Gastroesophageal sphincter (tissue), 4 donors: ENCODE measurements around the gene ZNF695. TPM values are rescaled to one million over a fixed set of nuclear protein-coding genes. Genes with fewer than 3 reads are reported as not detected.
"Not testable (repeated sequence)": the region's sequence is repeated elsewhere in the genome, so short reads cannot be mapped to it uniquely, and the experiment has no call there.

Experiments used
- ATAC-seq: fragments of 150-250 bp; one replicate; pipeline ENCODE4 v1.9.1; 2016; ENCODE audit warnings: mild to moderate bottlenecking, moderate library complexity
- H3K27ac ChIP-seq, 4 donors: fragments of 200-600 bp; sonication (generic) in 3 of 4; 1 replicate in 3 of 4; 2 replicates in 1 of 4; pipeline ENCODE4 v1.5.1; 2016 to 2019
- H3K27me3 ChIP-seq: fragments of 200-600 bp; sonication (generic); one replicate; pipeline ENCODE4 v1.5.1; 2019
- H3K36me3 ChIP-seq, 2 donors: fragments of 200-600 bp; sonication (generic); one replicate each; pipeline ENCODE4 v1.5.1; 2019; ENCODE audit warnings: control low read depth in 1 of 2
- H3K4me1 ChIP-seq, 3 donors: fragments of 200-600 bp; sonication (generic); 1 replicate in 2 of 3; 2 replicates in 1 of 3; pipeline ENCODE4 v1.5.1; 2016 to 2019; ENCODE audit warnings: control low read depth in 2 of 3
- H3K4me3 ChIP-seq, 2 donors: fragments of 200-600 bp; sonication (generic); one replicate each; pipeline ENCODE4 v1.5.1; 2019; ENCODE audit warnings: mild to moderate bottlenecking in 1 of 2, moderate library complexity in 1 of 2
- H3K9me3 ChIP-seq, 3 donors: fragments of 200-600 bp; sonication (generic); one replicate each; pipeline ENCODE4 v1.5.1; 2017 to 2019; ENCODE audit warnings: control low read depth in 2 of 3
- EP300 ChIP-seq: sonication (generic); formaldehyde crosslinking; IDR thresholded peaks from one replicate; pipeline ENCODE4 v1.6.1; 2017; ENCODE audit warnings: antibody characterized with exemption, mild to moderate bottlenecking
- POLR2A ChIP-seq, 2 donors: fragments of 450-650 bp; IDR thresholded peaks; one replicate each; pipeline ENCODE4 v1.6.1; 2017; ENCODE audit warnings: antibody characterized with exemption in 2 of 2, mild to moderate bottlenecking in 2 of 2, moderate library complexity in 1 of 2
- POLR2AphosphoS5 ChIP-seq: sonication (generic); formaldehyde crosslinking; IDR thresholded peaks from one replicate; pipeline ENCODE4 v1.6.1; 2017; ENCODE audit warnings: antibody characterized with exemption
- WGBS, 2 donors: methylation state at CpG; one replicate each; pipeline ENCODE4 v1.1.5; 2018; ENCODE audit warnings: low coverage in 1 of 2; 5-methylcytosine and 5-hydroxymethylcytosine counted together
- total RNA-seq, 4 donors: library from RNA; depleted of rRNA; stranded (reverse); fragments of >200 nt; gene quantifications; one replicate each; pipeline ENCODE4 v1.1.0, GENCODE V29; 2016
- TF ChIP-seq, protein P1 (sequence below), 4 experiments: fragments of 200-600 bp in 2 of 4; fragments of 450-650 bp in 2 of 4; sonication (generic) in 1 of 4; IDR thresholded peaks; one replicate each; pipeline ENCODE4 v1.5.1; 2017 to 2019; ENCODE audit warnings: antibody characterized with exemption in 4 of 4, mild to moderate bottlenecking in 2 of 4, moderate library complexity in 2 of 4

ZNF695 gene
- total RNA-seq, 4 donors from 2014 or later: not detected

DNA sequence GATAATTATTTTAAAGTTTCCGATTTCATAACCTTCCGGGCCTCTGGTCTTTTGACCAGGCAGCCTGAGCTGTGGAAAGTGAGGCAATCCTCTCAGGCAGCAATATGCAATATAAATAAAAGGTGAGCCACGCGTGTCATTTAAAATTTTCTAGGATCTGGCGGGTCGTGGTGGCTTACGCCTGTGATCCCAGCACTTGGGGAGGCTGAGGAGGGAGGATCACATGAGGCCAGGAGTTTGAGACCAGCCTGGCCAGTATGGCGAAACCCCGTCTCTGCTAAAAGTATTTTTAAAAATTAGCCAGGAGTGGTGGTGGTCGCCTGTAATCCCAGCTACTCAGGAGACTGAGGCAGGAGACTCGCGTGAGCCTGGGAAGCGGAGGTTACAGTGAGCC, 546 bp upstream of the ZNF695 start:
- Histone ChIP-seq H3K27ac (no peak overlapping the region), H3K4me1 (no peaks in the 10 kb centered on the region), H3K4me3 (peak overlapping the region in 1 of 2 donors; percentile 63), H3K27me3 (no peaks in the 10 kb centered on the region), H3K36me3 (no peaks in the 10 kb centered on the region), H3K9me3 (peaks cover 0 to 12% (median 0%) of the 10 kb centered on the region in 3 donors)
- 81% methylated on average over 9 of the region's 13 CpGs; no CpG with 5 or more reads in 1 of the 2 donors for WGBS, 2 donors
- TF ChIP-seq, protein P1, sequence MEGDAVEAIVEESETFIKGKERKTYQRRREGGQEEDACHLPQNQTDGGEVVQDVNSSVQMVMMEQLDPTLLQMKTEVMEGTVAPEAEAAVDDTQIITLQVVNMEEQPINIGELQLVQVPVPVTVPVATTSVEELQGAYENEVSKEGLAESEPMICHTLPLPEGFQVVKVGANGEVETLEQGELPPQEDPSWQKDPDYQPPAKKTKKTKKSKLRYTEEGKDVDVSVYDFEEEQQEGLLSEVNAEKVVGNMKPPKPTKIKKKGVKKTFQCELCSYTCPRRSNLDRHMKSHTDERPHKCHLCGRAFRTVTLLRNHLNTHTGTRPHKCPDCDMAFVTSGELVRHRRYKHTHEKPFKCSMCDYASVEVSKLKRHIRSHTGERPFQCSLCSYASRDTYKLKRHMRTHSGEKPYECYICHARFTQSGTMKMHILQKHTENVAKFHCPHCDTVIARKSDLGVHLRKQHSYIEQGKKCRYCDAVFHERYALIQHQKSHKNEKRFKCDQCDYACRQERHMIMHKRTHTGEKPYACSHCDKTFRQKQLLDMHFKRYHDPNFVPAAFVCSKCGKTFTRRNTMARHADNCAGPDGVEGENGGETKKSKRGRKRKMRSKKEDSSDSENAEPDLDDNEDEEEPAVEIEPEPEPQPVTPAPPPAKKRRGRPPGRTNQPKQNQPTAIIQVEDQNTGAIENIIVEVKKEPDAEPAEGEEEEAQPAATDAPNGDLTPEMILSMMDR (IDR thresholded peaks at IDR 0.05): no peak
- TF ChIP-seq EP300 (no peak), POLR2AphosphoS5 (no peak), POLR2A (IDR thresholded peaks at IDR 0.05) (no peak)
- no peak for ATAC-seq

GRCh38 chr1:247004081-247004480, 3.8 kb downstream of the ZNF695 start:
- H3K36me3 ChIP-seq, H3K27ac ChIP-seq, H3K4me3 ChIP-seq, H3K4me1 ChIP-seq, ATAC-seq, H3K27me3 ChIP-seq: not testable (repeated sequence)
- WGBS, 2 donors: 95 to 100% methylated on average over 4 to 5 of the region's 6 CpGs
- H3K9me3 ChIP-seq: peaks cover 0 to 12% (median 0%) of the 10 kb centered on the region in 3 donors

GRCh38 chr1:246989901-246990300, 18.0 kb downstream of the ZNF695 start:
- TF ChIP-seq, protein P1 (IDR thresholded peaks at IDR 0.05): no peak
- TF ChIP-seq POLR2AphosphoS5 (no peak), EP300 (no peak), POLR2A (IDR thresholded peaks at IDR 0.05) (no peak)
- Histone ChIP-seq H3K27ac (no peak overlapping the region), H3K4me3 (no peak overlapping the region), H3K9me3 (peaks cover 0 to 99% (median 7%) of the 10 kb centered on the region in 3 donors), H3K4me1 (no peaks in the 10 kb centered on the region), H3K27me3 (no peaks in the 10 kb centered on the region), H3K36me3 (no peaks in the 10 kb centered on the region)
- no peak for ATAC-seq
- WGBS, 2 donors: 89 to 100% methylated on average over 1 to 2 of the region's 2 CpGs

GRCh38 chr1:246988316-246988715, 19.5 kb downstream of the ZNF695 start:
- Histone ChIP-seq H3K9me3 (peaks cover 0 to 99% (median 7%) of the 10 kb centered on the region in 3 donors), H3K27ac (no peak overlapping the region), H3K4me1 (no peaks in the 10 kb centered on the region), H3K36me3 (no peaks in the 10 kb centered on the region), H3K4me3 (no peak overlapping the region), H3K27me3 (no peaks in the 10 kb centered on the region)
- WGBS, 2 donors: 80 to 97% methylated on average over 1 to 4 of the region's 4 CpGs
- no peak for ATAC-seq
- TF ChIP-seq POLR2A (IDR thresholded peaks at IDR 0.05) (no peak), EP300 (no peak), POLR2AphosphoS5 (no peak)
- TF ChIP-seq, protein P1 (IDR thresholded peaks at IDR 0.05): no peak

GRCh38 chr1:246987083-246987690, 20.7 kb downstream of the ZNF695 start:
- ATAC-seq: no peak
- Histone ChIP-seq H3K9me3 (peaks cover 0 to 98% (median 7%) of the 10 kb centered on the region in 3 donors), H3K27ac (no peak overlapping the region), H3K4me1 (no peaks in the 10 kb centered on the region), H3K4me3 (no peak overlapping the region), H3K36me3 (no peaks in the 10 kb centered on the region), H3K27me3 (no peaks in the 10 kb centered on the region)
- TF ChIP-seq POLR2AphosphoS5 (no peak), POLR2A (IDR thresholded peaks at IDR 0.05) (no peak), EP300 (no peak)
- TF ChIP-seq, protein P1 (IDR thresholded peaks at IDR 0.05): no peak
- WGBS, 2 donors: 89 to 92% methylated on average over 1 of the region's 1 CpG
